ENCODE results near the gene AEN.

Gene AEN

GRCh38 chr15:88650556-88650955, 29.4 kb downstream of the AEN start:
- no peak for DNase-seq

- no peak for DNase-seq
Measured at GRCh38 chr15:88651136-88651732, 30.1 kb downstream of the AEN start.

- DNase-seq, result no peak
Measured at GRCh38 chr15:88651971-88652370, 30.8 kb downstream of the AEN start.

GRCh38 chr15:88652456-88653199, 31.5 kb downstream of the AEN start:
- no peak for DNase-seq

- no peak for DNase-seq
Measured at GRCh38 chr15:88653200-88654064, 32.3 kb downstream of the AEN start.

- no peak for DNase-seq
Measured at GRCh38 chr15:88654430-88655102, 33.4 kb downstream of the AEN start.

GRCh38 chr15:88655103-88655553, 34.0 kb downstream of the AEN start:
- DNase-seq, result no peak

GRCh38 chr15:88655800-88656488, 34.8 kb downstream of the AEN start:
- no peak for DNase-seq

- DNase-seq, result no peak
Measured at GRCh38 chr15:88656760-88657221, 35.7 kb downstream of the AEN start.

GRCh38 chr15:88657326-88658069, 36.4 kb downstream of the AEN start:
- no peak for DNase-seq

GRCh38 chr15:88658070-88658965, 37.2 kb downstream of the AEN start:
- no peak for DNase-seq

GRCh38 chr15:88658972-88659931, 38.1 kb downstream of the AEN start:
- DNase-seq, result no peak

GRCh38 chr15:88661041-88661700, 40.0 kb downstream of the AEN start:
- no peak for DNase-seq

- no peak for DNase-seq
Measured at GRCh38 chr15:88661761-88662556, 40.8 kb downstream of the AEN start.

- no peak for DNase-seq
Measured at GRCh38 chr15:88663141-88663621, 42.0 kb downstream of the AEN start.

GRCh38 chr15:88664151-88664778, 43.1 kb downstream of the AEN start:
- DNase-seq, result no peak

- DNase-seq, result no peak
Measured at GRCh38 chr15:88674661-88675060, 53.5 kb downstream of the AEN start.
